ENCODE measurements around the gene NFX1. TPM values are rescaled to one million over a fixed set of nuclear protein-coding genes. Genes with fewer than 3 reads are reported as not detected.
"Not testable (repeated sequence)": the region's sequence is repeated elsewhere in the genome, so short reads cannot be mapped to it uniquely, and the experiment has no call there.

NFX1 gene
- total RNA-seq, 6 experiments from 2014 or later = 22.6 to 29.2 (median 24.8) TPM

DNA sequence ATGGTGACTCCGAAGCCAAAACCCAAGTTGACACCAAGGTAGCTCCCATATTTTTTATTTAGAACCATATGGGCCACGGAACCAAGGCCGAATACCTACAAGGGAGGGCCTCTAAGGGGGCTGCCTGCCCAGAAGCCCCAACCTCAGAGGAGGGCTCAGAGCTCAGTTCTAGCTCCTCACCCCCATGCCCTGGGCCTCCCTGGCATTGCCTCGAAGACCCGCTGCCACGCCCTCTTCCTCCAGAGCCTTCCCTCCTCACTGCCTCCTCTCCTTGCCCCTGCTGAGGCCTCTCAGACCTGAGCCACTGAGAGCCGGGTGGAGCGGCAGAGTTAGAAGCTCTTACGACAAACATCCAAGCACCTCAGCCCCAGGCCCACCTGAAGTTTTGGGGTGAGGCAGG is 96.7 kb downstream of the NFX1 start:
- H3K27me3 ChIP-seq; intact Hi-C loops (cut with DNase I); H3K4me3 ChIP-seq; H3K36me3 ChIP-seq; ATAC-seq; H3K27ac ChIP-seq; H3K9me3 ChIP-seq: not testable (repeated sequence)
- peak in 1 of 3 donors; percentile 7 for DNase-seq
- WGBS (ENCODE audit: insufficient coverage, low coverage, low lambda C conversion rate, missing lambda C conversion rate) = 90% methylated on average over 2 of the region's 9 CpGs
- H3K4me1 ChIP-seq = peaks cover 0 to 24% (median 11%) of the 10 kb centered on the region in 4 donors

DNA sequence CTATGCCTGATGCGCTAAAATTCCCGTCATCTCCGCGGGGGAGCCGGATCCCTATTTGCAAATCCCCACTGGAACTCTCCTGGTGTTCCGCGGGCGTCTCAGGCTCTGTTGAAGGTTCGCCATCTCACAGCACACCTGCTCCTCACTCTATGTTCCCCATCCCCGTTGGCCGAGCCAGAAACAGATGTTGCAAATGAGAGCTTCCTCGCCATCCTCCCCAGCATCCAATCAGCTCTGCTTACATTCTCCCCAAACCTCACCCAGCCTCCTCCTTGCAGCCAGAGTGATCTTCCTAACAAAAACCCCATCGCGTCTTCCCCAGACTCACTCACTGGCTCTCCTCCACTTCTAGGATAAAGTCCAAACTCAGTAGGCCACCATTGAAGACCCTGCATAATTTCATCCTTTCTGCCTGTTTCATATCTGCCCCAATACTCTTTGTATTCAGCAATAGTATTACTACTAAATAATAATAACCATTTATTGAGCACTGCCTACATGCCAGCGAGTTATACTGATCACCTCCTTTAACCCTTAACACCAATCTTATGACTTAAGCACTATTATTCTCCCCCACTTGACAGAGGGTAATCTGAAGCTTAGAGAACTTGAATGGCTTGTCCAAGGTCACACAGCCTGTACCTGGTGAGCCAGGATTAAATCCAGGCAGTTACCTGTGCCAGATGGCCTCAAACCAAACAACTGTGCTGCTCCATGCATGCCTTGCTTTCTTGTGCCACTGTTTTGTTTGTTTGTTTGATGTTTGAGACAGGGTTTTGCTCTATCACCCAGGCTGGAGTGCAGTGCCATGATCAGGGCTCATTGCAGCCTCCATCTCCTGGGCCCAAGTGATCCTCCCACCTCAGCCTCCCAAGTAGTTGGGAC is 98.0 kb downstream of the NFX1 start:
- intact Hi-C loops (cut with DNase I) = no loop called here
- H3K4me1 ChIP-seq = peaks cover 0 to 35% (median 17%) of the 10 kb centered on the region in 4 donors
- H3K27me3 ChIP-seq = no peaks in the 10 kb centered on the region
- no peaks in the 10 kb centered on the region for H3K9me3 ChIP-seq
- ATAC-seq (peak in 1 of 4 donors; percentile 19), DNase-seq (peak in 2 of 3 donors; percentile 40 to 77)
- no peaks in the 10 kb centered on the region for H3K36me3 ChIP-seq
- H3K27ac ChIP-seq = no peak overlapping the region
- TF ChIP-seq, protein P1, sequence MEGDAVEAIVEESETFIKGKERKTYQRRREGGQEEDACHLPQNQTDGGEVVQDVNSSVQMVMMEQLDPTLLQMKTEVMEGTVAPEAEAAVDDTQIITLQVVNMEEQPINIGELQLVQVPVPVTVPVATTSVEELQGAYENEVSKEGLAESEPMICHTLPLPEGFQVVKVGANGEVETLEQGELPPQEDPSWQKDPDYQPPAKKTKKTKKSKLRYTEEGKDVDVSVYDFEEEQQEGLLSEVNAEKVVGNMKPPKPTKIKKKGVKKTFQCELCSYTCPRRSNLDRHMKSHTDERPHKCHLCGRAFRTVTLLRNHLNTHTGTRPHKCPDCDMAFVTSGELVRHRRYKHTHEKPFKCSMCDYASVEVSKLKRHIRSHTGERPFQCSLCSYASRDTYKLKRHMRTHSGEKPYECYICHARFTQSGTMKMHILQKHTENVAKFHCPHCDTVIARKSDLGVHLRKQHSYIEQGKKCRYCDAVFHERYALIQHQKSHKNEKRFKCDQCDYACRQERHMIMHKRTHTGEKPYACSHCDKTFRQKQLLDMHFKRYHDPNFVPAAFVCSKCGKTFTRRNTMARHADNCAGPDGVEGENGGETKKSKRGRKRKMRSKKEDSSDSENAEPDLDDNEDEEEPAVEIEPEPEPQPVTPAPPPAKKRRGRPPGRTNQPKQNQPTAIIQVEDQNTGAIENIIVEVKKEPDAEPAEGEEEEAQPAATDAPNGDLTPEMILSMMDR (IDR thresholded peaks at IDR 0.05) = no peak
- TF ChIP-seq POLR2A (IDR thresholded peaks at IDR 0.05) = no peak
- 84% methylated on average over 5 of the region's 15 CpGs for WGBS (ENCODE audit: insufficient coverage, low coverage, low lambda C conversion rate, missing lambda C conversion rate)
- no peak overlapping the region for H3K4me3 ChIP-seq

DNA sequence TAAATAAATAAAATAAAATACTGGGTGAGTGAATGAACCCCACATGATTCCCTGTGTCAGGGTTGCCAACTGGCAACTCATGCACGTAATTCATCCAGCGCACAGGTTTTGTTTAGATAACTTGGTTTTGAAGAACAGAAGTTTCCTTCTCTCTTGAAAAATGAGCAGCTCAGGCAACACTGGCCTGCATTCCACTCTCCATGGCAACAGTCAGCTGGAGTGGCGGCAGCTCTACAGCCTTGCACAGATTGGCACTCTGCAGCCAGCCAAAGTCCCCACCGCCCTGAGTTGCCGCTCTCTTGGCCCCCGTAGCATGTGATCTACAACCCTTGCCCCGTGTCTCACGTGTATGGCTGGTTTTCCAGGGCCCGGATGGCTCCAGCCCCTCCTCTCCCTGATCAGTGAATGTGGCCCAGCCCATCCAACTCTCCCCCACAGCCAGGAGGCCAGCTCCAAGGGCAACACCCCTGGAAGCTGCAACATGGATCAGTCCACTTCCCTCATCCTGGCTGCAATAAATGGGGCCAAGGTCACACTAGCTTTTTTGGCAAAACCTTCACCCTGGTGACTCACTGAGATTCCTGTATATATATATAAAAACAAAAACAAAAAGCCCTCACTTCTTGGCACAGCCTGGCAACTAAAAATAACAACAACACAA is 100.9 kb downstream of the NFX1 start:
- H3K4me3 ChIP-seq; H3K36me3 ChIP-seq; H3K9me3 ChIP-seq; intact Hi-C loops (cut with DNase I); H3K27me3 ChIP-seq: not testable (repeated sequence)
- 22% methylated on average over 4 of the region's 9 CpGs for WGBS (ENCODE audit: insufficient coverage, low coverage, low lambda C conversion rate, missing lambda C conversion rate)
- Histone ChIP-seq H3K27ac (peak overlapping the region; percentile 73 to 92 (median 91)), H3K4me1 (peaks cover 0 to 44% (median 18%) of the 10 kb centered on the region in 4 donors)
- DNase-seq (peak; percentile 73 to 92 (median 91)), ATAC-seq (peak; percentile 40 to 65 (median 50))

DNA sequence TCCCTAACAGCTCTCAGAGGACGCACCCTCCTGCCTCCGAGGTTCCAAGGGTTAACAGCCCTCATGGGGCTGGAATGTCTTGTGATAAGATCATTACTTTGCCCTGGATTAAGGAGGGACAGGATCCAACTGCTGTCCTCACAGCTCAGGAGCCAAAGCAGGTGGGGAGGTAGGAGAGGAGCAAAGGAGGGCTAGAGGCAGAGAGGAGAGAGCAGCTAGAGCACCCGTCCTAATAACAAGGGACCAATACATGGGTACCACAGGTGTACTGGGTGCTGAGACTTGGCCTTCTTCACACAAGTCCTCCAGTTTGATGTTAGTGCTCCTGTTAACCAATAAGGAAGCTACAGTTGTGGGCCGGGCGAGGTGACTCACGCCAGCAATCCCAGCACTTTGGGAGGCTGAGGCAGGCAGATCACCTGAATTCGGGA is 102.3 kb downstream of the NFX1 start:
- DNase-seq; H3K4me3 ChIP-seq; H3K36me3 ChIP-seq; H3K9me3 ChIP-seq; intact Hi-C loops (cut with DNase I); H3K27me3 ChIP-seq: not testable (repeated sequence)
- Histone ChIP-seq H3K27ac (peak overlapping the region in 2 of 3 donors; percentile 62 to 86), H3K4me1 (peaks cover 0 to 44% (median 18%) of the 10 kb centered on the region in 4 donors)
- WGBS (ENCODE audit: insufficient coverage, low coverage, low lambda C conversion rate, missing lambda C conversion rate) = 66% methylated on average over 5 of the region's 7 CpGs
- ATAC-seq = peak in 1 of 4 donors; percentile 19

DNA sequence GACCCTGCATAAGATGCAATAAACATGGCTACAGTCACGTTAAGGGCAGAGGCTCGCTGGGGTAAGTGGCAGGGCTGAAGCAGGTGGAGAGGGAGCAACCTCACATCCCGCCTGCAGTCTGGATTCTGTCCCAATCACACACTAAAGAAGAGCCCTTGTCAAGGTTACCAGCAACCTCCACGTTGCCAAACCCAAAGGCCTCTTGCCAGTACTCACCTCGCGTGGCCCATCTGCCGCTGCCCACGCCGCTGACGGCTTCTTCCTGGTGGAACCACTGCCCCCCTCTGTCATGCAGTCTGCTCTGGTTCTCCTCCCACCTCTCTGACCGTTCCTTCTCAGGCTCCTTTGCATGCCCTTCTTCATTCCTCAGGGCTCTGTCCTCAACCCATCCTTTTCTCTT is 103.3 kb downstream of the NFX1 start:
- Histone ChIP-seq H3K27me3 (no peaks in the 10 kb centered on the region), H3K9me3 (no peaks in the 10 kb centered on the region), H3K27ac (peak overlapping the region; percentile 38 to 86 (median 62)), H3K4me3 (peak overlapping the region in 2 of 3 donors; percentile 44 to 49), H3K36me3 (no peaks in the 10 kb centered on the region), H3K4me1 (peaks cover 0 to 40% (median 15%) of the 10 kb centered on the region in 4 donors)
- TF ChIP-seq, protein P1 (IDR thresholded peaks at IDR 0.05) = no peak
- peak; percentile 38 for TF ChIP-seq POLR2A (IDR thresholded peaks at IDR 0.05)
- ATAC-seq (peak in 1 of 4 donors; percentile 56), DNase-seq (peak; percentile 78 to 88 (median 84))
- intact Hi-C loops (cut with DNase I) = no loop called here
- 46% methylated on average over 11 of the region's 11 CpGs for WGBS (ENCODE audit: insufficient coverage, low coverage, low lambda C conversion rate, missing lambda C conversion rate)

DNA sequence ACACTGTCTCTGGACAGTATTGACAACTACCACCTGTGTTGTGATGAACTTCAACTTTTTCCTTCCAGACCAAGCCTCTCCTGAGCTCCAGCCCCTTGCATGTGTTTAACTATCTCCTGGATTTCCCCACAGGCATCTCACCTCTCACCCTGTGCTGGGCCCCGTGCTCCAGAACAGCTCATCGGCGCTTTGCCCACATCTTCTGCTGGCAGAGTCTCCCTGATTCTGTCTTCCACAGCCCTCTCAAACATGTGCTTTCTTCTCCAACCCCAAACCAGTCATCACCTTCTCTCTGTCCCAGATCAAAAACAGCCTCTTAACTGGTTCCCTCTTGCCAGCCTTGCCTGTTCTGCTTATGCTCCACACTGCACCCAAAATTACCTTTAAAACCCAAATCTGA is 103.7 kb downstream of the NFX1 start:
- peak overlapping the region; percentile 21 to 49 (median 44) for H3K4me3 ChIP-seq
- not testable (repeated sequence) for ATAC-seq

More for the DNA sequence above, 103.7 kb downstream of the NFX1 start:
- peaks cover 0 to 36% (median 13%) of the 10 kb centered on the region in 4 donors for H3K4me1 ChIP-seq
- H3K36me3 ChIP-seq; H3K27me3 ChIP-seq; DNase-seq; intact Hi-C loops (cut with DNase I); H3K9me3 ChIP-seq: not testable (repeated sequence)
- WGBS (ENCODE audit: insufficient coverage, low coverage, low lambda C conversion rate, missing lambda C conversion rate) = 26% methylated on average over 3 of the region's 3 CpGs
- peak overlapping the region; percentile 38 to 86 (median 62) for H3K27ac ChIP-seq

All from right lobe of liver (tissue), 6 donors.